ENCODE measurements around the gene ISM2. TPM values are rescaled to one million over a fixed set of nuclear protein-coding genes. Genes with fewer than 3 reads are reported as not detected.
"Not testable (repeated sequence)": the region's sequence is repeated elsewhere in the genome, so short reads cannot be mapped to it uniquely, and the experiment has no call there.

Gene ISM2
- total RNA-seq, 2 donors from 2014 or later: 0.59 to 26.6 TPM

DNA sequence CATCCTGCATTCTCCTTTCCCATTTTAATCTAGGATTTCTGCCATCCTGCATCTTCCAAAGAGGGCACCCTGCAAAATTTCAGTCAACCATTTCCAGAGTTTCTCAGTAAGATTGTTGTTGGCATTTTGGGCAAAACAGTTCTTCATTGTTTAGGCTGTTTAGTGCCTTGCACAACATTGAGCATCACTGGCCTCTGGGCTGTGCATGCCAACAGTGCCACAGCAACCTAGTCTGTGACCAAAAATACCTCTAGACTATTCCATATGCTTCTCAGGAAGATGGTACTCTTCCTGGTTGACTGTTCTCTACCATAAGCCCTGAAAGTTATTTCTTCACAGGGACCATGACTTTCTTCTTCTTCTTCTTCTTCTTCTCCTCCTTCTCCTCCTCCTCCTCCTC lies 32.5 kb upstream of the ISM2 start:
- no peaks in the 10 kb centered on the region for H3K36me3 ChIP-seq
- H3K4me3 ChIP-seq: no peak overlapping the region
- DNase-seq (ENCODE audit: low spot score): no peak
- no peaks in the 10 kb centered on the region for H3K4me1 ChIP-seq (replicated peaks)
- no peaks in the 10 kb centered on the region for H3K27me3 ChIP-seq (replicated peaks; ENCODE audit: insufficient read depth)
- TF ChIP-seq POLR2AphosphoS5 (IDR thresholded peaks at IDR 0.05) (no peak), POLR2A (IDR thresholded peaks at IDR 0.05) (no peak), CTCF (IDR thresholded peaks at IDR 0.05) (no peak)
- intact Hi-C loops (cut with DNase I): no loop called here
- no peaks in the 10 kb centered on the region for H3K9me3 ChIP-seq
- H3K27ac ChIP-seq: no peak overlapping the region

DNA sequence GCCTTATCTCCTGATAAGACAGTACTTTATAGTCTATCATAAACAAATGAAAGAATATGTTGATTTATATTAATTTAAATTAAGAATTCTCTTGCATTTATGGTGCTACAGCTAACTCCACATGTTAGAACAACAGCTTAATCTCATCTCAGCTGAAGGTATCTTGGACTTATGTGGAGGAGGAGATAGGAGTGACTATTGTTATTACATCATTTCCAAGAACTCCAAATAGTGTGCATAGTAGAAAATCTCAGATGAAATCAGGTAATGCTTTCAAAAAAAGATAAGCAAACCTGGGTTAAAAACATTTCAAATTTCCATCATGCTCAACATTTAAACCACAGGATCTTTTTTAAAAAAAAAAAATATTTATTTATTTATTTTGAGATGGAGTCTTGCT lies 31.3 kb upstream of the ISM2 start:
- intact Hi-C loops (cut with DNase I): no loop called here

GRCh38 chr14:77529213-77529612 lies 30.6 kb upstream of the ISM2 start:
- intact Hi-C loops (cut with DNase I): no loop called here
- WGBS: 43% methylated on average over 2 of the region's 2 CpGs
- DNase-seq (ENCODE audit: low spot score): no peak

More for the DNA sequence above, 31.3 kb upstream of the ISM2 start:
- DNase-seq (ENCODE audit: low spot score): no peak
- TF ChIP-seq CTCF (IDR thresholded peaks at IDR 0.05) (no peak), POLR2A (IDR thresholded peaks at IDR 0.05) (no peak), POLR2AphosphoS5 (IDR thresholded peaks at IDR 0.05) (no peak)
- H3K9me3 ChIP-seq: no peaks in the 10 kb centered on the region
- H3K27ac ChIP-seq: no peak overlapping the region
- H3K36me3 ChIP-seq: no peaks in the 10 kb centered on the region
- no peaks in the 10 kb centered on the region for H3K27me3 ChIP-seq (replicated peaks; ENCODE audit: insufficient read depth)
- H3K4me1 ChIP-seq (replicated peaks): no peaks in the 10 kb centered on the region
- H3K4me3 ChIP-seq: no peak overlapping the region

DNA sequence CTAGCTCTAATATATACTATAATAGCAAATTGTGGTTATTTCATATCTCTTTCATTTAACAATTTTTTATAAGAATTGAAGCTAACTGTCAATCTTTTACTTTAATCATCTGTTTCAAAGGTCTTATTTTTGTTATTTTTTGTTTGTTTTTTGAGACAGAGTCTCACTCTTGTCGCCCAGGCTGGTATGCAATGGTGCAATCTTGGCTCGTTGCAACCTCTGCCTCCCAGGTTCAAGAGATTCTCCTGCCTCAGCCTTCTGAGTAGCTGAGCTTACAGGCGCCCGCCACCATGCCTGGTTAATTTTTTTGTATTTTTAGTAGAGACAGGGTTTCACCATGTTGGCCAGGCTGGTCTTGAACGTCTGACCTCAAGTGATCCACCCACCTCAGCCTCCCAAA lies 30.1 kb upstream of the ISM2 start:
- intact Hi-C loops (cut with DNase I); H3K36me3 ChIP-seq; DNase-seq (ENCODE audit: low spot score); H3K9me3 ChIP-seq; H3K27ac ChIP-seq; H3K27me3 ChIP-seq (replicated peaks; ENCODE audit: insufficient read depth); H3K4me1 ChIP-seq (replicated peaks); H3K4me3 ChIP-seq: not testable (repeated sequence)
- WGBS: 89% methylated on average over 5 of the region's 5 CpGs

More at GRCh38 chr14:77529213-77529612, 30.6 kb upstream of the ISM2 start:
- H3K4me1 ChIP-seq (replicated peaks): no peaks in the 10 kb centered on the region
- H3K27ac ChIP-seq: no peak overlapping the region
- H3K9me3 ChIP-seq: no peaks in the 10 kb centered on the region
- no peak overlapping the region for H3K4me3 ChIP-seq
- no peaks in the 10 kb centered on the region for H3K36me3 ChIP-seq
- no peak for TF ChIP-seq POLR2AphosphoS5 (IDR thresholded peaks at IDR 0.05)
- TF ChIP-seq POLR2A (IDR thresholded peaks at IDR 0.05): no peak
- TF ChIP-seq CTCF (IDR thresholded peaks at IDR 0.05): no peak
- no peaks in the 10 kb centered on the region for H3K27me3 ChIP-seq (replicated peaks; ENCODE audit: insufficient read depth)

GRCh38 chr14:77526266-77526665 lies 27.6 kb upstream of the ISM2 start:
- Histone ChIP-seq H3K4me1 (replicated peaks) (no peaks in the 10 kb centered on the region), H3K9me3 (no peaks in the 10 kb centered on the region), H3K27me3 (replicated peaks; ENCODE audit: insufficient read depth) (no peaks in the 10 kb centered on the region), H3K4me3 (no peak overlapping the region), H3K27ac (no peak overlapping the region), H3K36me3 (no peaks in the 10 kb centered on the region)
- TF ChIP-seq CTCF (IDR thresholded peaks at IDR 0.05) (no peak), POLR2AphosphoS5 (IDR thresholded peaks at IDR 0.05) (no peak), POLR2A (IDR thresholded peaks at IDR 0.05) (no peak)
- WGBS: 28% methylated on average over 1 of the region's 1 CpG
- intact Hi-C loops (cut with DNase I): no loop called here
- no peak for DNase-seq (ENCODE audit: low spot score)

Data from prostate gland (tissue), 2 donors.